Mesendoderm (in vitro differentiated cells): ENCODE measurements around the gene GTF3A.

Experiments used
- DNase-seq: peaks from one replicate; pipeline ENCODE4 v3.0.0; 2013
- H2AK5ac ChIP-seq: 2 replicates; pipeline ENCODE4 v1.6.1; 2013; ENCODE audit warnings: low read length, inconsistent platforms
- H2BK120ac ChIP-seq: 2 replicates; pipeline ENCODE4 v1.6.1; 2013; ENCODE audit warnings: low read depth, mild to moderate bottlenecking, low read length, moderate library complexity, mixed read lengths
- H2BK15ac ChIP-seq: replicated peaks from 2 replicates; pipeline ENCODE4 v1.6.1; 2013; ENCODE audit warnings: low read depth, mild to moderate bottlenecking, moderate library complexity
- H2BK5ac ChIP-seq: 2 replicates; pipeline ENCODE4 v1.6.1; 2013; ENCODE audit warnings: low read length, inconsistent platforms
- H3K18ac ChIP-seq: 2 replicates; pipeline ENCODE4 v1.6.1; 2013; ENCODE audit warnings: mild to moderate bottlenecking, low read length, mixed read lengths
- H3K23ac ChIP-seq: one replicate; pipeline ENCODE4 v1.6.1; 2013; ENCODE audit warnings: low read length
- H3K27ac ChIP-seq: 2 replicates; pipeline ENCODE4 v1.5.1; 2013; ENCODE audit warnings: low read depth, mild to moderate bottlenecking, inconsistent platforms, low read length, moderate library complexity
- H3K27me3 ChIP-seq: 2 replicates; pipeline ENCODE4 v1.6.1; 2013; ENCODE audit warnings: low read length, control low read depth, mild to moderate bottlenecking, inconsistent platforms; ENCODE audit not compliant: insufficient read depth, poor library complexity
- H3K36me3 ChIP-seq: 2 replicates; pipeline ENCODE4 v1.6.1; 2013; ENCODE audit warnings: low read length, inconsistent platforms; ENCODE audit not compliant: control insufficient read depth, insufficient read depth
- H3K4ac ChIP-seq: one replicate; pipeline ENCODE4 v1.6.1; 2013; ENCODE audit warnings: low read depth, mild to moderate bottlenecking, low read length, moderate library complexity
- H3K4me1 ChIP-seq: 2 replicates; pipeline ENCODE4 v1.6.1; 2013; ENCODE audit warnings: low read depth, low read length, inconsistent platforms; ENCODE audit not compliant: control insufficient read depth
- H3K4me2 ChIP-seq: 2 replicates; pipeline ENCODE4 v1.6.1; 2013; ENCODE audit warnings: low read length
- H3K4me3 ChIP-seq: 2 replicates; pipeline ENCODE4 v1.5.1; 2013; ENCODE audit warnings: mild to moderate bottlenecking, low read length
- H3K56ac ChIP-seq: one replicate; pipeline ENCODE4 v1.6.1; 2013; ENCODE audit warnings: low read length
- H3K79me1 ChIP-seq: 2 replicates; pipeline ENCODE4 v1.6.1; 2013; ENCODE audit warnings: low read length, inconsistent platforms
- H3K79me2 ChIP-seq: 2 replicates; pipeline ENCODE4 v1.6.1; 2013; ENCODE audit warnings: mild to moderate bottlenecking, low read length; ENCODE audit not compliant: control insufficient read depth, insufficient read depth
- H3K9ac ChIP-seq: 2 replicates; pipeline ENCODE4 v1.6.1; 2013; ENCODE audit warnings: low read length, inconsistent platforms
- H4K5ac ChIP-seq: one replicate; pipeline ENCODE4 v1.6.1; 2013; ENCODE audit warnings: low read length
- H4K8ac ChIP-seq: one replicate; pipeline ENCODE4 v1.6.1; 2013; ENCODE audit warnings: low read depth, mild to moderate bottlenecking, control low read depth, low read length, moderate library complexity
- WGBS: extraction: QIAGEN DNeasy Blood & Tissue Kit; methylation state at CpG from one replicate; pipeline ENCODE4 v1.1.7; 2013; ENCODE audit warnings: low lambda C conversion rate, missing lambda C conversion rate; ENCODE audit not compliant: insufficient coverage; ENCODE audit errors: extremely low coverage; 5-methylcytosine and 5-hydroxymethylcytosine counted together

The GTF3A gene

GRCh38 chr13:27432180-27432579 is 7.8 kb downstream of the GTF3A start:
- no peak overlapping the region for H3K4me2 ChIP-seq
- no peak overlapping the region for H3K9ac ChIP-seq
- no peak overlapping the region for H3K4ac ChIP-seq
- H3K79me1 ChIP-seq, result peaks cover 7% of the 10 kb centered on the region
- no peak overlapping the region for H3K4me3 ChIP-seq
- H3K27ac ChIP-seq, result no peak overlapping the region
- H3K23ac ChIP-seq, result no peak overlapping the region
- H3K4me1 ChIP-seq, result no peaks in the 10 kb centered on the region
- no peak overlapping the region for H4K8ac ChIP-seq
- WGBS, result no CpG with 5 or more reads among the region's 3 CpGs
- no peak overlapping the region for H4K5ac ChIP-seq
- H3K27me3 ChIP-seq, result no peaks in the 10 kb centered on the region
- H3K18ac ChIP-seq, result no peak overlapping the region
- H2BK120ac ChIP-seq, result no peak overlapping the region
- H2BK5ac ChIP-seq, result no peak overlapping the region
- no peak overlapping the region for H2BK15ac ChIP-seq
- no peak overlapping the region for H3K56ac ChIP-seq
- no peaks in the 10 kb centered on the region for H3K79me2 ChIP-seq
- H3K36me3 ChIP-seq, result peaks cover 13% of the 10 kb centered on the region
- no peak overlapping the region for H2AK5ac ChIP-seq
- DNase-seq, result no peak

- no peak overlapping the region for H2BK5ac ChIP-seq
- H3K18ac ChIP-seq, result no peak overlapping the region
- no peak overlapping the region for H2BK120ac ChIP-seq
- no peak overlapping the region for H3K4me2 ChIP-seq
- H3K23ac ChIP-seq, result no peak overlapping the region
- no CpG with 5 or more reads among the region's 12 CpGs for WGBS
- no peaks in the 10 kb centered on the region for H3K79me2 ChIP-seq
- H3K4me1 ChIP-seq, result no peaks in the 10 kb centered on the region
- no peaks in the 10 kb centered on the region for H3K27me3 ChIP-seq
- no peak overlapping the region for H3K4ac ChIP-seq
- no peak overlapping the region for H2AK5ac ChIP-seq
- H3K9ac ChIP-seq, result no peak overlapping the region
- H2BK15ac ChIP-seq, result no peak overlapping the region
- no peak overlapping the region for H3K27ac ChIP-seq
- no peak overlapping the region for H3K4me3 ChIP-seq
- peaks cover 13% of the 10 kb centered on the region for H3K36me3 ChIP-seq
- DNase-seq, result no peak
- peaks cover 7% of the 10 kb centered on the region for H3K79me1 ChIP-seq
- H4K8ac ChIP-seq, result no peak overlapping the region
- H3K56ac ChIP-seq, result no peak overlapping the region
- H4K5ac ChIP-seq, result no peak overlapping the region
These were observed 8.3 kb downstream of the GTF3A start for GRCh38 chr13:27432611-27433210.

GRCh38 chr13:27437126-27437525 is 12.7 kb downstream of the GTF3A start:
- Histone ChIP-seq H3K4me2 (no peak overlapping the region), H2BK5ac (no peak overlapping the region), H3K27ac (no peak overlapping the region), H3K36me3 (peaks cover 7% of the 10 kb centered on the region), H3K23ac (no peak overlapping the region), H3K79me1 (peaks cover 3% of the 10 kb centered on the region), H3K56ac (no peak overlapping the region), H3K4ac (no peak overlapping the region), H2AK5ac (no peak overlapping the region), H3K18ac (no peak overlapping the region), H3K4me3 (no peak overlapping the region), H4K5ac (no peak overlapping the region), H3K4me1 (no peaks in the 10 kb centered on the region), H3K9ac (no peak overlapping the region), H3K79me2 (no peaks in the 10 kb centered on the region), H3K27me3 (no peaks in the 10 kb centered on the region), H4K8ac (no peak overlapping the region), H2BK15ac (no peak overlapping the region), H2BK120ac (no peak overlapping the region)
- WGBS, result no CpG with 5 or more reads among the region's 2 CpGs
- no peak for DNase-seq

- Histone ChIP-seq H3K36me3 (no peaks in the 10 kb centered on the region), H3K56ac (no peak overlapping the region), H4K8ac (no peak overlapping the region), H2BK120ac (no peak overlapping the region), H3K4me2 (no peak overlapping the region), H3K27me3 (no peaks in the 10 kb centered on the region), H3K79me2 (no peaks in the 10 kb centered on the region), H3K23ac (no peak overlapping the region), H3K4me1 (no peaks in the 10 kb centered on the region), H2BK15ac (no peak overlapping the region), H4K5ac (no peak overlapping the region), H3K9ac (no peak overlapping the region), H3K79me1 (peaks cover under 1% of the 10 kb centered on the region), H3K4ac (no peak overlapping the region), H2BK5ac (no peak overlapping the region), H2AK5ac (no peak overlapping the region), H3K27ac (no peak overlapping the region), H3K4me3 (no peak overlapping the region), H3K18ac (no peak overlapping the region)
- WGBS, result no CpG with 5 or more reads among the region's 1 CpG
- no peak for DNase-seq
These were observed 16.0 kb downstream of the GTF3A start for GRCh38 chr13:27440408-27440807.

GRCh38 chr13:27442071-27442647 is 17.7 kb downstream of the GTF3A start:
- H3K4ac ChIP-seq, result no peak overlapping the region
- H3K23ac ChIP-seq, result no peak overlapping the region
- H3K36me3 ChIP-seq, result no peaks in the 10 kb centered on the region
- no peaks in the 10 kb centered on the region for H3K4me1 ChIP-seq
- H2BK15ac ChIP-seq, result no peak overlapping the region
- H3K79me2 ChIP-seq, result no peaks in the 10 kb centered on the region
- 100% methylated on average over 1 of the region's 15 CpGs for WGBS
- DNase-seq, result no peak
- H3K18ac ChIP-seq, result no peak overlapping the region
- H2AK5ac ChIP-seq, result no peak overlapping the region
- peak overlapping the region; percentile 11 for H3K56ac ChIP-seq
- H3K4me3 ChIP-seq, result no peak overlapping the region
- peaks cover 2% of the 10 kb centered on the region for H3K79me1 ChIP-seq
- H3K27ac ChIP-seq, result no peak overlapping the region
- H3K4me2 ChIP-seq, result no peak overlapping the region
- H4K8ac ChIP-seq, result no peak overlapping the region
- H3K27me3 ChIP-seq, result no peaks in the 10 kb centered on the region
- H3K9ac ChIP-seq, result no peak overlapping the region
- no peak overlapping the region for H2BK5ac ChIP-seq
- H2BK120ac ChIP-seq, result no peak overlapping the region
- H4K5ac ChIP-seq, result no peak overlapping the region

- Histone ChIP-seq H2AK5ac (no peak overlapping the region), H3K4ac (no peak overlapping the region), H3K4me1 (no peaks in the 10 kb centered on the region), H3K18ac (no peak overlapping the region), H3K56ac (no peak overlapping the region), H3K23ac (no peak overlapping the region), H4K5ac (no peak overlapping the region), H3K4me2 (no peak overlapping the region), H3K79me1 (peaks cover 3% of the 10 kb centered on the region), H2BK120ac (no peak overlapping the region), H3K27ac (no peak overlapping the region), H2BK15ac (no peak overlapping the region), H4K8ac (no peak overlapping the region), H3K27me3 (no peaks in the 10 kb centered on the region), H3K9ac (no peak overlapping the region), H3K79me2 (no peaks in the 10 kb centered on the region), H3K36me3 (no peaks in the 10 kb centered on the region), H2BK5ac (no peak overlapping the region), H3K4me3 (no peak overlapping the region)
- WGBS, result no CpG with 5 or more reads among the region's 7 CpGs
- DNase-seq, result no peak
These were observed 18.4 kb downstream of the GTF3A start for GRCh38 chr13:27442797-27443196.
